Smooth muscle cell (in vitro differentiated cells): Measurements from ENCODE around the gene GALNTL6. TPM values are rescaled to one million over a fixed set of nuclear protein-coding genes. Genes with fewer than 3 reads are reported as not detected.
"Not testable (repeated sequence)": the region's sequence is repeated elsewhere in the genome, so short reads cannot be mapped to it uniquely, and the experiment has no call there.

Source experiments
- DNase-seq: peaks from one replicate; lab custom pipeline; 2025; ENCODE audit not compliant: unreplicated experiment; lab: John Stamatoyannopoulos, UW
- H2AFZ ChIP-seq: fragments of 200-600 bp; sonication (generic); 2 replicates; pipeline ENCODE4 v1.6.0; 2016; ENCODE audit warnings: antibody characterized with exemption, low read depth, mild to moderate bottlenecking
- H3F3A ChIP-seq: fragments of 200-600 bp; sonication (generic); 2 replicates; pipeline ENCODE4 v1.6.0; 2017; ENCODE audit warnings: antibody characterized with exemption, low read depth
- H3K27ac ChIP-seq: fragments of 200-600 bp; sonication (generic); 2 replicates; pipeline ENCODE4 v1.5.1; 2016; ENCODE audit warnings: low read depth, mild to moderate bottlenecking
- H3K27me3 ChIP-seq: fragments of 200-600 bp; sonication (generic); 2 replicates; pipeline ENCODE4 v1.6.1; 2016; ENCODE audit warnings: low read depth, mild to moderate bottlenecking
- H3K36me3 ChIP-seq: fragments of 200-600 bp; sonication (generic); 2 replicates; pipeline ENCODE4 v1.5.1; 2016; ENCODE audit warnings: low read depth
- H3K4me1 ChIP-seq: fragments of 200-600 bp; sonication (generic); 2 replicates; pipeline ENCODE4 v1.5.1; 2016; ENCODE audit warnings: low read depth
- H3K4me2 ChIP-seq: fragments of 200-600 bp; sonication (generic); 2 replicates; pipeline ENCODE4 v1.6.0; 2016; ENCODE audit warnings: mild to moderate bottlenecking
- H3K4me3 ChIP-seq: fragments of 200-600 bp; sonication (generic); 2 replicates; pipeline ENCODE4 v1.5.1; 2016; ENCODE audit warnings: mild to moderate bottlenecking
- H3K79me2 ChIP-seq: fragments of 200-600 bp; sonication (generic); 2 replicates; pipeline ENCODE4 v1.6.0; 2016; ENCODE audit warnings: low read depth, mild to moderate bottlenecking
- H3K9ac ChIP-seq: fragments of 200-600 bp; sonication (generic); 2 replicates; pipeline ENCODE4 v1.6.0; 2016; ENCODE audit warnings: low read depth
- H3K9me3 ChIP-seq: fragments of 200-600 bp; sonication (generic); replicated peaks from 2 replicates; pipeline ENCODE4 v1.5.1; 2016; ENCODE audit warnings: low read depth
- H4K20me1 ChIP-seq: fragments of 200-600 bp; sonication (generic); 2 replicates; pipeline ENCODE4 v1.6.0; 2016; ENCODE audit warnings: low read depth
- WGBS: methylation state at CpG from one replicate; pipeline ENCODE4 v1.1.7; 2016; ENCODE audit warnings: low lambda C conversion rate; 5-methylcytosine and 5-hydroxymethylcytosine counted together
- polyA plus RNA-seq: library from polyadenylated mRNA; unstranded; fragments of >200 nt; fragmentation: Nextera tagmentation; extraction: Ambion mirVana; gene quantifications from 2 replicates; pipeline ENCODE4 v1.2.1, GENCODE V29; 2016
- total RNA-seq: library from RNA; depleted of rRNA; stranded (reverse); fragments of >200 nt; gene quantifications from 2 replicates; pipeline ENCODE4 v1.2.3, GENCODE V29; 2014
- TF ChIP-seq, protein P1 (sequence below): fragments of 200-600 bp; sonication (generic); IDR thresholded peaks from 2 replicates; pipeline ENCODE4 v1.5.1; 2017; ENCODE audit warnings: borderline replicate concordance, mild to moderate bottlenecking, antibody characterized with exemption; ENCODE audit not compliant: insufficient read depth, poor library complexity, severe bottlenecking

GALNTL6 gene
- total and polyA plus RNA-seq, 2 experiments from 2014 or later = 0.18 to 1.3 TPM

- H3K36me3 ChIP-seq = no peaks in the 10 kb centered on the region
- no peaks in the 10 kb centered on the region for H3K79me2 ChIP-seq
- no peak overlapping the region for H2AFZ ChIP-seq
- no peaks in the 10 kb centered on the region for H3F3A ChIP-seq
- no peaks in the 10 kb centered on the region for H3K4me1 ChIP-seq
- no peaks in the 10 kb centered on the region for H4K20me1 ChIP-seq
- H3K4me2 ChIP-seq = no peak overlapping the region
- H3K9ac ChIP-seq = no peak overlapping the region
- H3K4me3 ChIP-seq = no peak overlapping the region
- no peaks in the 10 kb centered on the region for H3K27me3 ChIP-seq
- 95% methylated on average over 4 of the region's 4 CpGs for WGBS
- no peak overlapping the region for H3K27ac ChIP-seq
- TF ChIP-seq, protein P1, sequence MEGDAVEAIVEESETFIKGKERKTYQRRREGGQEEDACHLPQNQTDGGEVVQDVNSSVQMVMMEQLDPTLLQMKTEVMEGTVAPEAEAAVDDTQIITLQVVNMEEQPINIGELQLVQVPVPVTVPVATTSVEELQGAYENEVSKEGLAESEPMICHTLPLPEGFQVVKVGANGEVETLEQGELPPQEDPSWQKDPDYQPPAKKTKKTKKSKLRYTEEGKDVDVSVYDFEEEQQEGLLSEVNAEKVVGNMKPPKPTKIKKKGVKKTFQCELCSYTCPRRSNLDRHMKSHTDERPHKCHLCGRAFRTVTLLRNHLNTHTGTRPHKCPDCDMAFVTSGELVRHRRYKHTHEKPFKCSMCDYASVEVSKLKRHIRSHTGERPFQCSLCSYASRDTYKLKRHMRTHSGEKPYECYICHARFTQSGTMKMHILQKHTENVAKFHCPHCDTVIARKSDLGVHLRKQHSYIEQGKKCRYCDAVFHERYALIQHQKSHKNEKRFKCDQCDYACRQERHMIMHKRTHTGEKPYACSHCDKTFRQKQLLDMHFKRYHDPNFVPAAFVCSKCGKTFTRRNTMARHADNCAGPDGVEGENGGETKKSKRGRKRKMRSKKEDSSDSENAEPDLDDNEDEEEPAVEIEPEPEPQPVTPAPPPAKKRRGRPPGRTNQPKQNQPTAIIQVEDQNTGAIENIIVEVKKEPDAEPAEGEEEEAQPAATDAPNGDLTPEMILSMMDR = no peak
- no peaks in the 10 kb centered on the region for H3K9me3 ChIP-seq
- DNase-seq = no peak
Measured at GRCh38 chr4:172727631-172728030, 914.4 kb downstream of the GALNTL6 start.

DNA sequence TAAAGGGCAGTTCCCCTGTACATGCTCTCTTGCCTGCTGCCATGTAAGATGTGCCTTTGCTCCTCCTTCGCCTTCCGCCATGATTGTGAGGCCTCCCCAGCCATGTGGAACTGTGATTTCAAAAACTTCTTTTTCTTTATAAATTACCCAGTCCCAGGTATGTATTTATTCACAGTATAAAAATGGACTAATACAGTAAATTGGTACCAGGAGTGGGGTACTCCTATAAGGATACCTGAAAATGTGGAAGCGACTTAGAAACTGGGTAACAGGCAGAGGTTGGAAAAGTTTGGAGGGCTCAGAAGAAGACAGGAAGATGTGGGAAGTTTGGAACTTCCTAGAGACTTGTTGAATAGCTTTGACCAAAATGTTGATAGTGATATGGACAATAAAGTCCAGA is 920.4 kb downstream of the GALNTL6 start:
- H4K20me1 ChIP-seq, H3K4me3 ChIP-seq, H3K36me3 ChIP-seq, H3F3A ChIP-seq, H3K9me3 ChIP-seq, H3K27me3 ChIP-seq, H2AFZ ChIP-seq, H3K4me1 ChIP-seq, H3K9ac ChIP-seq, H3K4me2 ChIP-seq, H3K79me2 ChIP-seq, H3K27ac ChIP-seq, DNase-seq: not testable (repeated sequence)
- WGBS = 98% methylated on average over 3 of the region's 3 CpGs

DNA sequence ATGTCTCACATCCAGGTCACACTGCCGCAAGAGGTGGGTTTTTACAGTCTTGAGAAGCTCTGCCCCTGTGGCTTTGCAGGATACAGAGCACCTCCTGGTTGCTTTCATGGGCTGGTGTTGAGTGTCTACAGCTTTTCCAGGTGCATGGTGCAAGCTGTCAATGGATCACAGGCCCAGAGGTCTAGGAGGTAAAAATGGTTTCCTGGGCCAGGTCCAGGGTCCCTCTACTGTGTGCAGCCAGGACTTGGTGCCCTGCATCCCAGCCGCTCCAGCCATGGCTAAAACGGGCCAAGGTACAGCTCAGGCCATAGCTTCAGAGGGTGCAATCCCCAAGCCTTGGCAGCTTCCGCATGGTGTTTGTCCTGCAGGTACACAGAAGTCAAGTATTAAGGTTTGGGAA is 921.4 kb downstream of the GALNTL6 start:
- H3K4me2 ChIP-seq = no peak overlapping the region
- H3K4me3 ChIP-seq = no peak overlapping the region
- no peak overlapping the region for H3K9ac ChIP-seq
- WGBS = 84% methylated on average over 4 of the region's 4 CpGs
- no peaks in the 10 kb centered on the region for H3K27me3 ChIP-seq
- no peak overlapping the region for H3K27ac ChIP-seq
- no peaks in the 10 kb centered on the region for H3K4me1 ChIP-seq
- no peaks in the 10 kb centered on the region for H3K79me2 ChIP-seq
- no peaks in the 10 kb centered on the region for H3K36me3 ChIP-seq
- no peak overlapping the region for H2AFZ ChIP-seq
- H3F3A ChIP-seq = no peaks in the 10 kb centered on the region
- no peaks in the 10 kb centered on the region for H4K20me1 ChIP-seq
- TF ChIP-seq, protein P1 = no peak
- no peaks in the 10 kb centered on the region for H3K9me3 ChIP-seq
- no peak for DNase-seq

GRCh38 chr4:172736046-172736445 is 922.8 kb downstream of the GALNTL6 start:
- H3K36me3 ChIP-seq = no peaks in the 10 kb centered on the region
- H3K4me1 ChIP-seq = no peaks in the 10 kb centered on the region
- 68% methylated on average over 5 of the region's 5 CpGs for WGBS

More at GRCh38 chr4:172736046-172736445, 922.8 kb downstream of the GALNTL6 start:
- Histone ChIP-seq H3K27ac (no peak overlapping the region), H2AFZ (no peak overlapping the region), H3K4me2 (no peak overlapping the region), H4K20me1 (no peaks in the 10 kb centered on the region), H3F3A (no peaks in the 10 kb centered on the region), H3K79me2 (no peaks in the 10 kb centered on the region), H3K9me3 (no peaks in the 10 kb centered on the region), H3K9ac (no peak overlapping the region), H3K27me3 (no peaks in the 10 kb centered on the region), H3K4me3 (no peak overlapping the region)
- DNase-seq = no peak
- TF ChIP-seq, protein P1 = no peak
